IPS-NIHi11 (cell line): ENCODE results near the gene CHST1.

Experiments
- DNase-seq: peaks from one replicate; pipeline ENCODE4 v3.0.0; 2012; ENCODE audit warnings: mixed read lengths, low spot score

Gene CHST1

GRCh38 chr11:45606514-45607281 is 58.7 kb downstream of the CHST1 start:
- peak; percentile 76 for DNase-seq

GRCh38 chr11:45605051-45605450 is 60.4 kb downstream of the CHST1 start:
- DNase-seq = no peak

- DNase-seq = no peak
These were observed 61.3 kb downstream of the CHST1 start for GRCh38 chr11:45603946-45604682.

- DNase-seq = no peak
These were observed 66.1 kb downstream of the CHST1 start for GRCh38 chr11:45599161-45599943.
